SK-N-SH treated with all-trans-retinoic acid at 6 μM for 48 hours (cell line): ENCODE data around the gene METTL22.

Experiments
- ATAC-seq: fragments of 200-7000 bp; cut with Tn5 transposase; 3 replicates; pipeline ENCODE4 v1.9.1; 2020; ENCODE audit warnings: mild to moderate bottlenecking, moderate library complexity
- ARNTL ChIP-seq: fragments of 450-650 bp; formaldehyde crosslinking; IDR thresholded peaks from 2 replicates; pipeline ENCODE4 v1.5.0; 2020; ENCODE audit warnings: low read depth, mild to moderate bottlenecking, moderate library complexity, borderline replicate concordance
- CSDC2 ChIP-seq: fragments of 250-450 bp; sonication (Bioruptor Pico); IDR thresholded peaks from 2 replicates; pipeline ENCODE4 v1.5.0; 2020; ENCODE audit warnings: mild to moderate bottlenecking, moderate library complexity
- ESRRG ChIP-seq: fragments of 250-450 bp; sonication (Bioruptor Pico); IDR thresholded peaks from 2 replicates; pipeline ENCODE4 v1.6.1; 2021; ENCODE audit warnings: mild to moderate bottlenecking
- OSR1 ChIP-seq: fragments of 250-450 bp; sonication (Bioruptor Pico); IDR thresholded peaks from 2 replicates; pipeline ENCODE4 v1.8.0; 2022; ENCODE audit warnings: moderate library complexity, mild to moderate bottlenecking, inconsistent platforms
- PPARA ChIP-seq: fragments of 250-450 bp; sonication (Bioruptor Pico); IDR thresholded peaks from 2 replicates; pipeline ENCODE4 v1.5.0; 2020; ENCODE audit warnings: mild to moderate bottlenecking, borderline replicate concordance
- RARB ChIP-seq: fragments of 250-450 bp; sonication (Bioruptor Pico); IDR thresholded peaks from 2 replicates; pipeline ENCODE4 v1.8.0; 2021; ENCODE audit warnings: mild to moderate bottlenecking, moderate library complexity
- SNAI2 ChIP-seq: fragments of 250-450 bp; sonication (Bioruptor Pico); IDR thresholded peaks from 2 replicates; pipeline ENCODE4 v1.5.0; 2020; ENCODE audit warnings: mild to moderate bottlenecking, moderate library complexity
- TCF4 ChIP-seq: fragments of 250-450 bp; sonication (Bioruptor Pico); IDR thresholded peaks from 2 replicates; pipeline ENCODE4 v1.8.0; 2021; ENCODE audit warnings: mild to moderate bottlenecking, moderate library complexity, borderline replicate concordance
- TOX ChIP-seq: fragments of 250-450 bp; sonication (Bioruptor Pico); IDR thresholded peaks from 2 replicates; pipeline ENCODE4 v1.8.0; 2021; ENCODE audit warnings: mild to moderate bottlenecking, moderate library complexity, borderline replicate concordance
- ZC3H10 ChIP-seq: fragments of 250-450 bp; sonication (Bioruptor Pico); IDR thresholded peaks from 2 replicates; pipeline ENCODE4 v1.5.1; 2021; ENCODE audit warnings: mild to moderate bottlenecking, moderate library complexity
- ZFP3 ChIP-seq: fragments of 250-450 bp; sonication (Bioruptor Pico); IDR thresholded peaks from 2 replicates; pipeline ENCODE4 v1.5.0; 2020; ENCODE audit warnings: mild to moderate bottlenecking, moderate library complexity
- ZNF565 ChIP-seq: fragments of 450-650 bp; formaldehyde crosslinking; conservative IDR thresholded peaks from 2 replicates; pipeline ENCODE4 v1.5.0; 2020; ENCODE audit warnings: low read depth, mild to moderate bottlenecking, moderate library complexity
- ZNF70 ChIP-seq: fragments of 450-650 bp; formaldehyde crosslinking; IDR thresholded peaks from 2 replicates; pipeline ENCODE4 v1.5.0; 2020; ENCODE audit warnings: mild to moderate bottlenecking, moderate library complexity
- ZNF8 ChIP-seq: fragments of 450-650 bp; formaldehyde crosslinking; IDR thresholded peaks from 2 replicates; pipeline ENCODE4 v1.5.0; 2020; ENCODE audit warnings: mild to moderate bottlenecking, moderate library complexity
- TF ChIP-seq, protein P1 (sequence below): fragments of 250-450 bp; sonication (Bioruptor Pico); IDR thresholded peaks from 2 replicates; pipeline ENCODE4 v1.5.0; 2020; ENCODE audit warnings: mild to moderate bottlenecking, moderate library complexity
- TF ChIP-seq, protein P2 (sequence below): fragments of 250-450 bp; sonication (Bioruptor Pico); IDR thresholded peaks from 2 replicates; pipeline ENCODE4 v1.5.1; 2020; ENCODE audit warnings: low read depth, mild to moderate bottlenecking, moderate library complexity
- TF ChIP-seq, protein P3 (sequence below): fragments of 250-450 bp; sonication (Bioruptor Pico); IDR thresholded peaks from 2 replicates; pipeline ENCODE4 v1.5.1; 2021; ENCODE audit warnings: mild to moderate bottlenecking, moderate library complexity
- TF ChIP-seq, protein P4 (sequence below): fragments of 250-450 bp; sonication (Bioruptor Pico); IDR thresholded peaks from 2 replicates; pipeline ENCODE4 v1.8.0; 2021; ENCODE audit warnings: low read depth, mild to moderate bottlenecking, moderate library complexity, borderline replicate concordance
- TF ChIP-seq, protein P5 (sequence below): fragments of 250-450 bp; sonication (Bioruptor Pico); IDR thresholded peaks from 2 replicates; pipeline ENCODE4 v1.8.0; 2020; ENCODE audit warnings: mild to moderate bottlenecking, moderate library complexity, borderline replicate concordance

The METTL22 gene

DNA sequence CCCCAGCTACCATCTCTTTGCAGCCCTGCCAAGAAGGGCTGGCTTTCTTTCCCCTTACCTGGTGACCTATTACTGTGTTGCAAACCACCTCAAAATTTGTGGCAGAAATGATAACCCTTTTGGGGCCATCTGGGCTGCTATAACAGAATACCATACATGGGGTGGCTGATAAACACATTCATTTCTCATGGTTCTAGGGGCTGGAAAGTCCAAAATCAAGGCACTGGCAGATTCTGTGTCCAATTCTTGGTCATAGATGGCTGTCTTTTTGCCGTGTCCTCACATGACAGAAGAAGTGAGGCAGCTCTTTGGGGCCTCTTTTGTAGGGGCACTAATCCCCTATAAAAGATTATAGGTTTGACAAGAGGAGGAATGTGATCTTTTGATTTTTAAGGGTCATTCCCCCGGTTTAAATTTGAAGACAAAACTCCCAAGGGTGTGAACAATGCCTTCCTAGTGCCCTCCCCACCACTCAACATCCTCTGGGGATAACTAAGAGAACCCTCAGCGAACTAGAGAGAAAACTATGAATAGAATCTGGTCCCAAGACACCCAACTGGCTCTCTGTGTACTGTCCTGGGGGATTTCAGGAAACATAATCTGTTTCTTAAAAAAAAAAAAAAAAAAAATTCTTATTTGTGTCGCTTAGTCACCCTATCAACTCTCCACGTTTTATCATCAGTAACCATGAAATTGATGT, 1.7 kb upstream of the METTL22 start:
- TF ChIP-seq, protein P1, sequence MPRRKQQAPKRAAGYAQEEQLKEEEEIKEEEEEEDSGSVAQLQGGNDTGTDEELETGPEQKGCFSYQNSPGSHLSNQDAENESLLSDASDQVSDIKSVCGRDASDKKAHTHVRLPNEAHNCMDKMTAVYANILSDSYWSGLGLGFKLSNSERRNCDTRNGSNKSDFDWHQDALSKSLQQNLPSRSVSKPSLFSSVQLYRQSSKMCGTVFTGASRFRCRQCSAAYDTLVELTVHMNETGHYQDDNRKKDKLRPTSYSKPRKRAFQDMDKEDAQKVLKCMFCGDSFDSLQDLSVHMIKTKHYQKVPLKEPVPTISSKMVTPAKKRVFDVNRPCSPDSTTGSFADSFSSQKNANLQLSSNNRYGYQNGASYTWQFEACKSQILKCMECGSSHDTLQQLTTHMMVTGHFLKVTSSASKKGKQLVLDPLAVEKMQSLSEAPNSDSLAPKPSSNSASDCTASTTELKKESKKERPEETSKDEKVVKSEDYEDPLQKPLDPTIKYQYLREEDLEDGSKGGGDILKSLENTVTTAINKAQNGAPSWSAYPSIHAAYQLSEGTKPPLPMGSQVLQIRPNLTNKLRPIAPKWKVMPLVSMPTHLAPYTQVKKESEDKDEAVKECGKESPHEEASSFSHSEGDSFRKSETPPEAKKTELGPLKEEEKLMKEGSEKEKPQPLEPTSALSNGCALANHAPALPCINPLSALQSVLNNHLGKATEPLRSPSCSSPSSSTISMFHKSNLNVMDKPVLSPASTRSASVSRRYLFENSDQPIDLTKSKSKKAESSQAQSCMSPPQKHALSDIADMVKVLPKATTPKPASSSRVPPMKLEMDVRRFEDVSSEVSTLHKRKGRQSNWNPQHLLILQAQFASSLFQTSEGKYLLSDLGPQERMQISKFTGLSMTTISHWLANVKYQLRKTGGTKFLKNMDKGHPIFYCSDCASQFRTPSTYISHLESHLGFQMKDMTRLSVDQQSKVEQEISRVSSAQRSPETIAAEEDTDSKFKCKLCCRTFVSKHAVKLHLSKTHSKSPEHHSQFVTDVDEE (CRISPR knock-in tag) = no peak
- TF ChIP-seq ZNF70 (no peak), OSR1 (CRISPR knock-in tag) (no peak)
- TF ChIP-seq, protein P2, sequence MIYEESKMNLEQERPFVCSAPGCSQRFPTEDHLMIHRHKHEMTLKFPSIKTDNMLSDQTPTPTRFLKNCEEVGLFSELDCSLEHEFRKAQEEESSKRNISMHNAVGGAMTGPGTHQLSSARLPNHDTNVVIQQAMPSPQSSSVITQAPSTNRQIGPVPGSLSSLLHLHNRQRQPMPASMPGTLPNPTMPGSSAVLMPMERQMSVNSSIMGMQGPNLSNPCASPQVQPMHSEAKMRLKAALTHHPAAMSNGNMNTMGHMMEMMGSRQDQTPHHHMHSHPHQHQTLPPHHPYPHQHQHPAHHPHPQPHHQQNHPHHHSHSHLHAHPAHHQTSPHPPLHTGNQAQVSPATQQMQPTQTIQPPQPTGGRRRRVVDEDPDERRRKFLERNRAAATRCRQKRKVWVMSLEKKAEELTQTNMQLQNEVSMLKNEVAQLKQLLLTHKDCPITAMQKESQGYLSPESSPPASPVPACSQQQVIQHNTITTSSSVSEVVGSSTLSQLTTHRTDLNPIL (CRISPR knock-in tag) = no peak
- TF ChIP-seq, protein P3, sequence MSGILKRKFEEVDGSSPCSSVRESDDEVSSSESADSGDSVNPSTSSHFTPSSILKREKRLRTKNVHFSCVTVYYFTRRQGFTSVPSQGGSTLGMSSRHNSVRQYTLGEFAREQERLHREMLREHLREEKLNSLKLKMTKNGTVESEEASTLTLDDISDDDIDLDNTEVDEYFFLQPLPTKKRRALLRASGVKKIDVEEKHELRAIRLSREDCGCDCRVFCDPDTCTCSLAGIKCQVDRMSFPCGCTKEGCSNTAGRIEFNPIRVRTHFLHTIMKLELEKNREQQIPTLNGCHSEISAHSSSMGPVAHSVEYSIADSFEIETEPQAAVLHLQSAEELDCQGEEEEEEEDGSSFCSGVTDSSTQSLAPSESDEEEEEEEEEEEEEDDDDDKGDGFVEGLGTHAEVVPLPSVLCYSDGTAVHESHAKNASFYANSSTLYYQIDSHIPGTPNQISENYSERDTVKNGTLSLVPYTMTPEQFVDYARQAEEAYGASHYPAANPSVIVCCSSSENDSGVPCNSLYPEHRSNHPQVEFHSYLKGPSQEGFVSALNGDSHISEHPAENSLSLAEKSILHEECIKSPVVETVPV = no peak
- TF ChIP-seq, protein P4, sequence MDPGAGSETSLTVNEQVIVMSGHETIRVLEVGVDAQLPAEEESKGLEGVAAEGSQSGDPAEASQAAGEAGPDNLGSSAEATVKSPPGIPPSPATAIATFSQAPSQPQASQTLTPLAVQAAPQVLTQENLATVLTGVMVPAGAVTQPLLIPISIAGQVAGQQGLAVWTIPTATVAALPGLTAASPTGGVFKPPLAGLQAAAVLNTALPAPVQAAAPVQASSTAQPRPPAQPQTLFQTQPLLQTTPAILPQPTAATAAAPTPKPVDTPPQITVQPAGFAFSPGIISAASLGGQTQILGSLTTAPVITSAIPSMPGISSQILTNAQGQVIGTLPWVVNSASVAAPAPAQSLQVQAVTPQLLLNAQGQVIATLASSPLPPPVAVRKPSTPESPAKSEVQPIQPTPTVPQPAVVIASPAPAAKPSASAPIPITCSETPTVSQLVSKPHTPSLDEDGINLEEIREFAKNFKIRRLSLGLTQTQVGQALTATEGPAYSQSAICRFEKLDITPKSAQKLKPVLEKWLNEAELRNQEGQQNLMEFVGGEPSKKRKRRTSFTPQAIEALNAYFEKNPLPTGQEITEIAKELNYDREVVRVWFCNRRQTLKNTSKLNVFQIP (CRISPR knock-in tag) = no peak
- no peak for ATAC-seq

DNA sequence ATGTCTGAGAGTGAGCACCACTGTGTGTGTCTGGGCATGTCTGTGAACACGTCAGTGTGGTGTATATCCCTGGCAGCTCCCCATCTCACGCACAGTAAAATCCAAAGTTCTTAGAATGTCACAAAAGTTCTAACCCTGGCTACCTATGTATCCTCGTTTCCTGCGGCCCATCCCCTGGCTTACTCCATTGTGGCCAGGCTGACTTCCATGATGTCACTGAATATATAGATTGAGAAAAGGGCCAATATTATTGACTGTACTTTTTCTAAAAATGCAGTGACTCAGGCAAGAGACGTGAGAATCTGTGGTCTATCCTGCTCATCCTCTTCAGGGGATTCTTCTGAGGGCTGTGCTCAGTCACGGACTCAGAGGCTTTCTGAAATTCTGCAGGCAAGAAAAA, 963 bp upstream of the METTL22 start:
- no peak for ATAC-seq
- TF ChIP-seq PPARA (CRISPR knock-in tag) (no peak), ARNTL (no peak), SNAI2 (CRISPR knock-in tag) (no peak), TOX (CRISPR knock-in tag) (no peak), ZFP3 (CRISPR knock-in tag) (no peak), ZNF70 (no peak)

DNA sequence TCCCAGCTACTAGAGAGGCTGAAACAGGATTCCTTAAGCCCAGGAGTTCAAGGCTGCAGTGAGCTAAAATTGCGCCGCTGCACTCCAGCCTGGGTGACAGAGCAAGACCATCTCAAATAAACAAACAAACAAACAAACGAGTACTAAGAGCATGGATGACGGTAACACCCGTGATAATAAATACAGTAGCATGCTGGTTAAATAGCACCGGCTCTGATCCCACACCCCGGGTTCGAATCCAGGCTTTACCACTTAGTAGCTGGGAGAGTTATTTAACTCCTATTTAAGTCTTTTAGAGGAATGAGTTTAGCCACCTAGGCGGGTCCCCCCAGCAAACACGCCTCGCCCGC, 301 bp upstream of the METTL22 start:
- no peak for TF ChIP-seq ESRRG (CRISPR knock-in tag)
- no peak for ATAC-seq

DNA sequence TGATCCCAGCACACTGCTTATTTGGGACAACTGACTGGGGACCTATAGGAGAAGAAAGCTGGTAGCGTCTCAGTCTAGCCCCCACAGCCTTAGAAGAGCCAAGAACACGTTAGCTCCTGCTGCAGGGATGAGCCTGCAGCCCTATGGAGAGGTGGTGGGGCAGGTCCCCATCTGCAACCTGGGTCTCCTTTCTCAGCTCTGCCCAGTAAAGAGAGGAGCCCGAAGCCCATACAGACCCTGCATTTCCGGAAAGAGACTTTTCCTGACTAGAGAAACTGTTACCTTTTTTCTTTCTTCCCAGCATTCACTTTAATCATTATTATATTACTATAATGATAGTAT, 788 bp downstream of the METTL22 start:
- peak; percentile 50 for ATAC-seq
- TF ChIP-seq, protein P5, sequence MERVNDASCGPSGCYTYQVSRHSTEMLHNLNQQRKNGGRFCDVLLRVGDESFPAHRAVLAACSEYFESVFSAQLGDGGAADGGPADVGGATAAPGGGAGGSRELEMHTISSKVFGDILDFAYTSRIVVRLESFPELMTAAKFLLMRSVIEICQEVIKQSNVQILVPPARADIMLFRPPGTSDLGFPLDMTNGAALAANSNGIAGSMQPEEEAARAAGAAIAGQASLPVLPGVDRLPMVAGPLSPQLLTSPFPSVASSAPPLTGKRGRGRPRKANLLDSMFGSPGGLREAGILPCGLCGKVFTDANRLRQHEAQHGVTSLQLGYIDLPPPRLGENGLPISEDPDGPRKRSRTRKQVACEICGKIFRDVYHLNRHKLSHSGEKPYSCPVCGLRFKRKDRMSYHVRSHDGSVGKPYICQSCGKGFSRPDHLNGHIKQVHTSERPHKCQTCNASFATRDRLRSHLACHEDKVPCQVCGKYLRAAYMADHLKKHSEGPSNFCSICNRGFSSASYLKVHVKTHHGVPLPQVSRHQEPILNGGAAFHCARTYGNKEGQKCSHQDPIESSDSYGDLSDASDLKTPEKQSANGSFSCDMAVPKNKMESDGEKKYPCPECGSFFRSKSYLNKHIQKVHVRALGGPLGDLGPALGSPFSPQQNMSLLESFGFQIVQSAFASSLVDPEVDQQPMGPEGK (CRISPR knock-in tag) = no peak
- TF ChIP-seq ZNF8 (CRISPR knock-in tag) (no peak), ZFP3 (CRISPR knock-in tag) (no peak), ZNF565 (no peak), ZC3H10 (no peak), PPARA (CRISPR knock-in tag) (no peak), TCF4 (no peak), ARNTL (no peak), OSR1 (CRISPR knock-in tag) (no peak), TOX (CRISPR knock-in tag) (no peak), ESRRG (CRISPR knock-in tag) (no peak), RARB (CRISPR knock-in tag) (no peak), CSDC2 (CRISPR knock-in tag) (no peak), SNAI2 (CRISPR knock-in tag) (no peak), ZNF70 (no peak)
- TF ChIP-seq, protein P3 = no peak
- TF ChIP-seq, protein P4 (CRISPR knock-in tag) = no peak
